ENCODE data around the gene RAB44.
A peak's percentile ranks its signal among the peaks of the same experiment; 100 is the strongest.

Gene RAB44

DNA sequence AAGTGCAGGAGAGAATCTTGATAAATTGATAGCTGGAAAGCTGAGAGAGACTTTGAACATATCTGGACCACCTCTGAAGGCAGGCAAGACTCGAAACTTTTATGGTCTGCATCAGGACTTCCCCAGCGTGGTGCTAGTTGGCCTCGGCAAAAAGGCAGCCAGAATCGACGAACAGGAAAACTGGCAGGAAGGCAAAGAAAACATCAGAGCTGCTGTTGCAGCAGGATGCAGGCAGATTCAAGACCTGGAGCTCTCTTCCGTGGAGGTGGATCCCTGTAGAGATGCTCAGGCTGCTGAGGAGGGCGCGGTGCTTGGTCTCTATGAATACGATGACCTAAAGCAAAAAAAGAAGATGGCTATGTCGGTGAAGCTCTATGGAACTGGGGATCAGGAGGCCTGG lies 23.7 kb upstream of the RAB44 start:
- H3K9ac ChIP-seq (ENCODE audit: insufficient read length): no peak overlapping the region
- no peaks in the 10 kb centered on the region for H3K36me3 ChIP-seq (ENCODE audit: insufficient read depth, low read length)
- TF ChIP-seq EZH2 (IDR thresholded peaks at IDR 0.05): no peak
- no peak for TF ChIP-seq POLR2AphosphoS5 (IDR thresholded peaks at IDR 0.05; ENCODE audit: borderline replicate concordance, low read depth, low read length)
- TF ChIP-seq FOXP2 (optimal IDR thresholded peaks at IDR 0.05; ENCODE audit: control extremely low read depth, extremely low read length, insufficient read depth): no peak
- no peak overlapping the region for H3K27ac ChIP-seq
- H3K4me3 ChIP-seq: no peak overlapping the region
- no peak for DNase-seq (ENCODE audit: low read depth, low spot score)
- H3K9me3 ChIP-seq (ENCODE audit: low read depth, low read length): no peaks in the 10 kb centered on the region

DNA sequence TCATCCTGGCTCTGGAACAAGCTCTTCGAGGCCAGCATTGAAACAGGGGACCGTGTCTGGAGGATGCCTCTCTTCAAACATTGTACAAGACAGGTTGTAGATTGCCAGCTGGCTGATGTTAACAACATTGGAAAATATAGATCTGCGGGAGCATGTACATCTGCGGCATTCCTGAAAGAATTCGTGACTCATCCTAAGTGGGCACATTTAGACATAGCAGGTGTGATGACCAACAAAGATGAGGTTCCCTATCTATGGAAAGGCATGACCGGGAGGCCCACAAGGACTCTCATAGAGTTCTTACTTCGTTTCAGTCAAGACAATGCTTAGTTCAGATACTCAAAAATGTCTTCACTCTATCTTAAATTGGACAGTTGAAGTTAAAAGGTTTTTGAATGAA lies 22.7 kb upstream of the RAB44 start:
- H3K27ac ChIP-seq: no peak overlapping the region
- no peak overlapping the region for H3K4me3 ChIP-seq
- no peak for TF ChIP-seq EZH2 (IDR thresholded peaks at IDR 0.05)
- no peak for TF ChIP-seq POLR2AphosphoS5 (IDR thresholded peaks at IDR 0.05; ENCODE audit: borderline replicate concordance, low read depth, low read length)
- TF ChIP-seq FOXP2 (optimal IDR thresholded peaks at IDR 0.05; ENCODE audit: control extremely low read depth, extremely low read length, insufficient read depth): no peak
- DNase-seq (ENCODE audit: low read depth, low spot score): no peak
- H3K36me3 ChIP-seq (ENCODE audit: insufficient read depth, low read length): no peaks in the 10 kb centered on the region
- no peaks in the 10 kb centered on the region for H3K9me3 ChIP-seq (ENCODE audit: low read depth, low read length)
- H3K9ac ChIP-seq (ENCODE audit: insufficient read length): no peak overlapping the region

DNA sequence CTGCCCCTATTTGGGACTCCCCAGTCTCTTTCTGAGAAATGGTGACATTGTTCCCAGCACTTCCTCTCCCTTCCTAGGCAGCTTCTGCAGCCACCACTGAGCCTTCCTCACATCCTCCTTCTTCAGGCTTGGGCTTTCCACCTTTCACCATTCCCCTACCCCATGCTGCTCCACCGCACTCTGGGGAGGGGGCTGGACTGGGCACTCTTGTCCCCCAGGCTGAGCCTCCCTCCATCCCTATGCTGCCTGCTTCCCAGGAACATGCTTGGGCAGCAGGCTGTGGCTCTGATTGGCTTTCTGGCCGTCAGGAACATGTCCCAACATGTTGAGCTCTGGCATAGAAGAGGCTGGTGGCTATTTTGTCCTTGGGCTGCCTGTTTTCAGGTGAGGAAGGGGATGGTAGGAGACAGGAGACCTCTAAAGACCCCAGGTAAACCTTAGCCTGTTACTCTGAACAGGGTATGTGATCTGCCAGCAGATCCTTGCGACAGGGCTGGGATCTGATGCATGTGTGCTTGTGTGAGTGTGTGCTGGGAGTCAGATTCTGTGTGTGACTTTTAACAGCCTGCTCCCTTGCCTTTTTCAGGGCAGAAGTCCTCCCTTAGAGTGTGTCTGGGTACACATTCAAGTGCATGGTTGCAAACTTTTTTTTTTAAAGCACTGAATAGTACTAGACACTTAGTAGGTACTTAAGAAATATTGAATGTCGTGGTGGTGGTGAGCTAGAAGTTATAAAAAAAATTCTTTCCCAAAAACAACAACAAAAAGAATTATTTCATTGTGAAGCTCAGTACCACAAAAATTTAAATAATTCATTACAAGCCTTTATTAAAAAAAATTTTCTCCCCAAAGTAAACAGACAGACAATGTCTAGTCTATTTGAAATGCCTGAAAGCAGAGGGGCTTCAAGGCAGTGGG lies 21.2 kb upstream of the RAB44 start:
- no peak for DNase-seq (ENCODE audit: low read depth, low spot score)
- no peaks in the 10 kb centered on the region for H3K36me3 ChIP-seq (ENCODE audit: insufficient read depth, low read length)
- no peak overlapping the region for H3K4me3 ChIP-seq
- no peak for TF ChIP-seq FOXP2 (optimal IDR thresholded peaks at IDR 0.05; ENCODE audit: control extremely low read depth, extremely low read length, insufficient read depth)
- TF ChIP-seq POLR2AphosphoS5 (IDR thresholded peaks at IDR 0.05; ENCODE audit: borderline replicate concordance, low read depth, low read length): no peak
- TF ChIP-seq EZH2 (IDR thresholded peaks at IDR 0.05): no peak
- no peaks in the 10 kb centered on the region for H3K9me3 ChIP-seq (ENCODE audit: low read depth, low read length)
- no peak overlapping the region for H3K27ac ChIP-seq
- H3K9ac ChIP-seq (ENCODE audit: insufficient read length): no peak overlapping the region

DNA sequence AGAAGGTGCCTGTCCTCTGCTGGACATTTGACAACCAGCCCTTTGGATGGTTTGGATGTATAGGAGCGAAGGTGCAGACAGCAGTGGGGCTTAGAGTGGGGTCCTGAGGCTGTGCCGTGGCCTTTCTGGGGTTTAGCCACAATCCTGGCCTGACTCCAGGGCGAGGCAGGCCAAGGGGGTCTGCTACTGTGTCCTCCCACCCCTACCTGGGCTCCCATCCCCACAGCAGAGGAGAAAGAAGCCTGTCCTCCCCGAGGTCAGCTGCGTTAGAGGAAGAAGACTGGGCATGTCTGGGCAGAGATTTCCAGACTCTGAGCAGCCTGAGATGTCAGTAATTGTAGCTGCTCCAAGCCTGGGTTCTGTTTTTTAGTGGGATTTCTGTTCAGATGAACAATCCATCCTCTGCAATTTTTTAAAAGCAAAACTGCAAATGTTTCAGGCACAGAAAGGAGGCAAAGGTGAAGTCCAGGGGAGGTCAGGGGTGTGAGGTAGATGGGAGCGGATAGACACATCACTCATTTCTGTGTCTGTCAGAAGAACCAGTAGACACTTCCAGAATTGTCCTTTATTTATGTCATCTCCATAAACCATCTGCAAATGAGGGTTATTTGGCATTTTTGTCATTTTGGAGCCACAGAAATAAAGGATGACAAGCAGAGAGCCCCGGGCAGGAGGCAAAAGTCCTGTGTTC lies 20.4 kb upstream of the RAB44 start:
- H3K27ac ChIP-seq: no peak overlapping the region
- H3K4me3 ChIP-seq: no peak overlapping the region

DNA sequence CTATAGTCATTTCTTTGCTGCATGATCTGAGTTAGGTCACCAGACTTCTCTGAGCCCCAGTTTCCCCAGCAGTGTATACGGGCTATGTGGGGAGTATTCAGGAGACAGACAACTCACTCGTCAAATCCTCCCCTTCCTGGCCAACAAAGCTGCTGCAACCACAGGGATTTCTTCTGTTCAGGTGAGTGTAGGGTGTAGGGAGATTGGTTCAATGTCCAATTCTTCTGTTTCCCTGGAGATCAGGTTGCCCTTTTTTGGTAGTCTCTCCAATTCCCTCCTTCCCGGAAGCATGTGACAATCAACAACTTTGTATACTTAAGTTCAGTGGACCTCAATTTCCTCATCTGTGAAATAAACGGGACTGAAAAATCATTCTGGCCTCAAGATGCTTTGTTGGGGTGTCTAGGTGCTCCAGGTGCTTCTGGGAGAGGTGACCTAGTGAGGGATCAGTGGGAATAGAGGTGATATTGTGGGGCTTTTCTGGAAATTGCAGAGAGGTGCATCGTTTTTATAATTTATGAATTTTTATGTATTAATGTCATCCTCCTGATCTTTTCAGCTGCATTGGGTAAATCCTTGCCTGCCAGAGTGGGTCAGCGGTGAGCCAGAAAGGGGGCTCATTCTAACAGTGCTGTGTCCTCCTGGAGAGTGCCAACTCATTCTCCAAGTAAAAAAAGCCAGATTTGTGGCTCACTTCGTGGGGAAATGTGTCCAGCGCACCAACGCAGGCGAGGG lies 19.7 kb upstream of the RAB44 start:
- no peak overlapping the region for H3K9ac ChIP-seq (ENCODE audit: insufficient read length)
- H3K27ac ChIP-seq: no peak overlapping the region
- H3K36me3 ChIP-seq (ENCODE audit: insufficient read depth, low read length): no peaks in the 10 kb centered on the region
- no peak for TF ChIP-seq POLR2AphosphoS5 (IDR thresholded peaks at IDR 0.05; ENCODE audit: borderline replicate concordance, low read depth, low read length)
- no peak for TF ChIP-seq FOXP2 (optimal IDR thresholded peaks at IDR 0.05; ENCODE audit: control extremely low read depth, extremely low read length, insufficient read depth)
- no peak for TF ChIP-seq EZH2 (IDR thresholded peaks at IDR 0.05)
- peak overlapping the region; percentile 75 for H3K4me3 ChIP-seq
- no peaks in the 10 kb centered on the region for H3K9me3 ChIP-seq (ENCODE audit: low read depth, low read length)
- DNase-seq (ENCODE audit: low read depth, low spot score): no peak

More for the DNA sequence above, 20.4 kb upstream of the RAB44 start:
- Histone ChIP-seq H3K36me3 (ENCODE audit: insufficient read depth, low read length) (no peaks in the 10 kb centered on the region), H3K9ac (ENCODE audit: insufficient read length) (no peak overlapping the region), H3K9me3 (ENCODE audit: low read depth, low read length) (no peaks in the 10 kb centered on the region)
- no peak for DNase-seq (ENCODE audit: low read depth, low spot score)
- TF ChIP-seq POLR2AphosphoS5 (IDR thresholded peaks at IDR 0.05; ENCODE audit: borderline replicate concordance, low read depth, low read length) (no peak), EZH2 (IDR thresholded peaks at IDR 0.05) (no peak)

DNA sequence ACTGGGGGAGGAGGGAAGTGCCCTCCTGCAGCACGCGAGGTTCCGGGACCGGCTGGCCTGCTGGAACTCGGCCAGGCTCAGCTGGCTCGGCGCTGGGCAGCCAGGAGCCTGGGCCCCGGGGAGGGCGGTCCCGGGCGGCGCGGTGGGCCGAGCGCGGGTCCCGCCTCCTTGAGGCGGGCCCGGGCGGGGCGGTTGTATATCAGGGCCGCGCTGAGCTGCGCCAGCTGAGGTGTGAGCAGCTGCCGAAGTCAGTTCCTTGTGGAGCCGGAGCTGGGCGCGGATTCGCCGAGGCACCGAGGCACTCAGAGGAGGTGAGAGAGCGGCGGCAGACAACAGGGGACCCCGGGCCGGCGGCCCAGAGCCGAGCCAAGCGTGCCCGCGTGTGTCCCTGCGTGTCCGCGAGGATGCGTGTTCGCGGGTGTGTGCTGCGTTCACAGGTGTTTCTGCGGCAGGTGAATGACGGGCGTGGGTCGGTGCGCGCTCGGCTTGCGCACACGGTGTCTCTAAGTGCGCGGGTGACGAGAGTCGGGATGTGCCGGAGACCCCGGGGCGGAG lies 19.1 kb upstream of the RAB44 start, which contains the start of gene CDKN1A:
Gene CDKN1A (plus strand): TSS at position 227 of the 555 bp plus-strand sequence. CDS start 5,388 bp downstream, outside the sequence.
- no peaks in the 10 kb centered on the region for H3K36me3 ChIP-seq (ENCODE audit: insufficient read depth, low read length)
- no peak within 1 kb of the TSS for H3K27ac ChIP-seq
- no peaks in the 10 kb centered on the region for H3K9me3 ChIP-seq (ENCODE audit: low read depth, low read length)
- TF ChIP-seq FOXP2 (optimal IDR thresholded peaks at IDR 0.05; ENCODE audit: control extremely low read depth, extremely low read length, insufficient read depth) (no peak), EZH2 (IDR thresholded peaks at IDR 0.05) (no peak), POLR2AphosphoS5 (IDR thresholded peaks at IDR 0.05; ENCODE audit: borderline replicate concordance, low read depth, low read length) (peak; percentile 70)
- DNase-seq (ENCODE audit: low read depth, low spot score): no peak
- H3K9ac ChIP-seq (ENCODE audit: insufficient read length): no peak within 1 kb of the TSS
- peak within 1 kb of the TSS; percentile 75 for H3K4me3 ChIP-seq

DNA sequence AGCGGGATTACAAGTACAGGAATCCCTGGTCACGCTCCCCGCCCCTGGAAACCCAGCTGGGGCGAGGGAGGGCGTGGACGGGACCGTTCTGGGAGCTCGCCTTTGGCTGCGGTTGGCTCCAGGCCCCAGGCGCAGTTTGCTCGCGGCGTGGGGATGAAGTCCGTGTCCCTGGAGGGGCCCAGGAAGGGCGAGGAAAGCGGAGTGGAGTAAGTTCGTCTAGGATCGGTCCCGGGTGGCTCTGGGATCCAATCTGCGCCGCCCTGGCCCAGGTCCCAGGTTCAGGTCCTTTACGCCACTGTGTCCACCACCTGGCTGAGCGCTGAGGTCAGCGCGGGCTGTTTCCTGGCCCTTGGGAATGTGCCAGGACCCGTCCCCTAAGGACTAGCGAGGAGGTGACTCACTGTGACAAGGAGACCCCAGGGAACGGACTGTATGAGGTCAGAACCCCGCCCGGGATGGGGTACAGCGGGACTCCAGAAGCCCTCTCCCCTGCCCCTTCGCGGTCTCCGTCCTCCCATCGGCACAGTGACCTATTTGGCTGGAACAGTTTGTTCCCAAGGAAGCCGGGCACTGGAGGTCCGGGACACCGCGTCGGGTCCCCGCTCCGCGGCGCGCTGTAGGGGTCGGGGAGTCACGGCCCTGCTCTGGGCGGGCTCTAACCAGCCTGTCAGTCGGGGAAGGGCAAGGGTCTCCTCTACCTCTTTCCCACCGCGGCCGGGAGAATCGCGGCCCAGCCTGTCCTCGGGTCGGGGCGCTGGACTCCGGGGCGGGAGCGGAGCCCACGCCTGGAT lies 18.4 kb upstream of the RAB44 start:
- Histone ChIP-seq H3K27ac (no peak overlapping the region), H3K36me3 (ENCODE audit: insufficient read depth, low read length) (no peaks in the 10 kb centered on the region), H3K4me3 (peak overlapping the region; percentile 75), H3K9me3 (ENCODE audit: low read depth, low read length) (no peaks in the 10 kb centered on the region), H3K9ac (ENCODE audit: insufficient read length) (peak overlapping the region; percentile 42)
- DNase-seq (ENCODE audit: low read depth, low spot score): no peak
- no peak for TF ChIP-seq POLR2AphosphoS5 (IDR thresholded peaks at IDR 0.05; ENCODE audit: borderline replicate concordance, low read depth, low read length)
- TF ChIP-seq FOXP2 (optimal IDR thresholded peaks at IDR 0.05; ENCODE audit: control extremely low read depth, extremely low read length, insufficient read depth): no peak

All from SK-N-MC (cell line).